ENCODE measurements around the gene CCDC85B.

CCDC85B gene

DNA sequence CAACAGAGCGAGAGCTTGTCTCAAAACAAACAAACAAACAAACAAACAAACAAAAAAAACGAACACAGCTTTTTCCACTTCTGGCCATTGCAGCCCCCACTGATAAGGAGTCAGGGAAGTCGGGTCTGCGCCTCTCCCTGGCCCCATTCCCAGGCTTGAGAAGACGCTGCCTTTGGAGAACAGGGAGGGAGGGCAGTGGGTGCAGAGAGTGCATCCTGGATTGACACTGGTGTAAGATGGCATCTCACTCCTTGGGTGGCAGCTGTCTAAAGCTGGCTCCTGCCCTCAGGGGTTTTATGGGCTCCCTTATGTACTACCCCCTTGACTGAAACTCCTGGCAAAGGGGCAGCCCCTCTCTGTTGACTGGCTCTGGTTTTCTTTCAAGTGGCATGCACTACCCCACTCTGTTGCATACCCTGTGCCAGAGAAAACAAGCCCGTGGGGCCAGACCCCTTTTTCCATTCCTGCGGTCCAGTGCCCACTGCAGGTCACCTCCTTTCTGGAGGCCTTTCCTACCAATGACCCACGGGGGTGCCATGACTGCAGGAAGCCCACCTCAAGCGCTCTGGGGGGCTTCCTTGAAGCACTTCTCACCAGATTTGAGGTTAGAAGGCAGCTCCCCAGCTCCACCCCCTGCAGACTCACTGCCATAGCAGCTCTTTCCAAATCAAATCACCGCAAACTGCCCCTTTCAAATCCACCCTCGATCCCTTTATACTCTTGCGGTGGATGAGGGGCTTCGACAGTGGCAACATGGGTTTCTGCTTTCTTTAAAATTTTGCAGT is 41.5 kb downstream of the CCDC85B start:
- TF ChIP-seq, protein P1, sequence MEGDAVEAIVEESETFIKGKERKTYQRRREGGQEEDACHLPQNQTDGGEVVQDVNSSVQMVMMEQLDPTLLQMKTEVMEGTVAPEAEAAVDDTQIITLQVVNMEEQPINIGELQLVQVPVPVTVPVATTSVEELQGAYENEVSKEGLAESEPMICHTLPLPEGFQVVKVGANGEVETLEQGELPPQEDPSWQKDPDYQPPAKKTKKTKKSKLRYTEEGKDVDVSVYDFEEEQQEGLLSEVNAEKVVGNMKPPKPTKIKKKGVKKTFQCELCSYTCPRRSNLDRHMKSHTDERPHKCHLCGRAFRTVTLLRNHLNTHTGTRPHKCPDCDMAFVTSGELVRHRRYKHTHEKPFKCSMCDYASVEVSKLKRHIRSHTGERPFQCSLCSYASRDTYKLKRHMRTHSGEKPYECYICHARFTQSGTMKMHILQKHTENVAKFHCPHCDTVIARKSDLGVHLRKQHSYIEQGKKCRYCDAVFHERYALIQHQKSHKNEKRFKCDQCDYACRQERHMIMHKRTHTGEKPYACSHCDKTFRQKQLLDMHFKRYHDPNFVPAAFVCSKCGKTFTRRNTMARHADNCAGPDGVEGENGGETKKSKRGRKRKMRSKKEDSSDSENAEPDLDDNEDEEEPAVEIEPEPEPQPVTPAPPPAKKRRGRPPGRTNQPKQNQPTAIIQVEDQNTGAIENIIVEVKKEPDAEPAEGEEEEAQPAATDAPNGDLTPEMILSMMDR (IDR thresholded peaks at IDR 0.05; ENCODE audit: low read length, missing control alignments): peak; percentile 3
- H3K4me3 ChIP-seq (replicated peaks; ENCODE audit: low read depth, low read length): no peak overlapping the region
- DNase-seq (ENCODE audit: low read depth): no peak

DNA sequence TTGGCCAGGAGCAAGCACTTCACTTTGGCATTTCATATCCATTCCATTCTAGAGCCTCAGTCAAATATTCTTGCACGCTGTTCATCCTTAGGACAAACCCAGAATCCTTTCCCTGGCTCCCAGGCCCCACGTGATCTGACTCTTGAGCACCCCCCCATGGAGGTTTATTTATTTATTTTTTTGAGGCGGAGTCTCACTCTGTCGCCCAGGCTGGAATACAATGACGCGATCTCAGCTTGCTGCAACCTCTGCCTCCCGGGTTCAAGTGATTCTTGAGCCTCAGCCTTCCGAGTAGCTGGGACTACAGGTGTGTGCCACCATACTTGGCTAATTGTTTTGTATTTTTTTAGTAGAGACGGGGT is 42.1 kb downstream of the CCDC85B start:
- TF ChIP-seq, protein P1 (IDR thresholded peaks at IDR 0.05; ENCODE audit: low read length, missing control alignments): no peak
- H3K4me3 ChIP-seq (replicated peaks; ENCODE audit: low read depth, low read length): no peak overlapping the region
- peak; percentile 22 for DNase-seq (ENCODE audit: low read depth)

DNA sequence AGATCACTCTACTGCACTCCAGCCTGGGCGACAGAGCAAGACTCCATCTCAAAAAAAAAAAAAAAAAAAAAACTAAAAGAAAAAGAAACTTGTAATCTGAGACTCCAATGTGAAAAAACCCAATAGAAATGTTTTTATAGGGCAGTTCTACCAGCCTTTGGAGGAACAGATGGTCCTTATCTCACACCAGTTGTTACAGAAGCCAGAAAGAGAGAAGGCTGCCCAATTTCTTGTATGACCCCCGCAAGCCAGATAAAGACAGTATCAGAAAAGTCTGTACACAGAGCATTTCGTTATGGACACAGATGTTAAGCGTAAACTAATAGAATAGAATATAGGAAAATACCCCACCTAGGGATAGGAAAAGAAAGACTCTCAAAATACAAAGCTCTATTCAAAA is 43.5 kb downstream of the CCDC85B start:
- TF ChIP-seq, protein P1 (IDR thresholded peaks at IDR 0.05; ENCODE audit: low read length, missing control alignments): no peak

DNA sequence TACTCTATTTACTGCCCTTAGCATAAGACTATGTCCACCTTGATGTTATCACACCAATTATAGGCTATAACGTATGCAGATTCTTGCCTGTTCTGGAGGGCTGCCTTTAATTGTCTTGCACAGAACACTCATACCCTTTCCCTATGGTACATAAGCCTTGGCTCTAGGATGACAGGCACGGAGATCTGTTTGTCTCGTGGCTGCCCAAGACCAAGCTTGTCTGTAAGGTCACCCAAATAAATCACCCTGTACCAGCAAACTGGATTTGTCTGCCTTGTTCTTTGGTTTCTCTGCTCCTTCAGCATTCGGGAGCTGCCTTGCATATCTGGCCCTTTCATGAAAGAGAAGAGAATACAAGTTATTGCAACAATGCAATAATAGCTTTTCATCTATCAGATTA is 47.3 kb downstream of the CCDC85B start:
- TF ChIP-seq, protein P1 (IDR thresholded peaks at IDR 0.05; ENCODE audit: low read length, missing control alignments): no peak
- DNase-seq (ENCODE audit: low read depth): no peak
- no peak overlapping the region for H3K4me3 ChIP-seq (replicated peaks; ENCODE audit: low read depth, low read length)

More for the DNA sequence above, 43.5 kb downstream of the CCDC85B start:
- H3K4me3 ChIP-seq (replicated peaks; ENCODE audit: low read depth, low read length): no peak overlapping the region
- peak; percentile 36 for DNase-seq (ENCODE audit: low read depth)

All from fibroblast of pulmonary artery (primary cell).